Esophagus squamous epithelium (tissue), 5 donors: ENCODE measurements around the gene SPAAR. TPM values are rescaled to one million over a fixed set of nuclear protein-coding genes. Genes with fewer than 3 reads are reported as not detected.

ENCODE experiments used
- DNase-seq: peaks from one replicate; lab custom pipeline; 2025; lab: John Stamatoyannopoulos, UW
- H3K27ac ChIP-seq, 4 donors: fragments of 200-600 bp; sonication (generic); one replicate each; pipeline ENCODE4 v1.5.1; 2016 to 2019; ENCODE audit warnings: mild to moderate bottlenecking in 1 of 4
- H3K27me3 ChIP-seq, 4 donors: fragments of 200-600 bp; sonication (generic); 1 replicate in 3 of 4; 2 replicates in 1 of 4; pipeline versions ENCODE4 v1.5.1 to v1.6.0; 2017 to 2021; ENCODE audit warnings: antibody characterized with exemption in 1 of 4
- H3K36me3 ChIP-seq, 3 donors: fragments of 200-600 bp; sonication (generic); one replicate each; pipeline ENCODE4 v1.5.1; 2016 to 2019
- H3K4me1 ChIP-seq, 3 donors: fragments of 200-600 bp; sonication (generic); one replicate each; pipeline ENCODE4 v1.5.1; 2017 to 2019
- H3K4me3 ChIP-seq, 4 donors: fragments of 200-600 bp; sonication (generic); 1 replicate in 3 of 4; 2 replicates in 1 of 4; pipeline ENCODE4 v1.5.1; 2016 to 2019; ENCODE audit warnings: mild to moderate bottlenecking in 2 of 4, moderate library complexity in 1 of 4
- H3K9me3 ChIP-seq, 3 donors: fragments of 200-600 bp; sonication (generic); one replicate each; pipeline ENCODE4 v1.5.1; 2016 to 2019
- CTCF ChIP-seq, 6 experiments: fragments of 450-650 bp in 4 of 6; fragments of 200-600 bp in 2 of 6; sonication (generic) in 2 of 6; IDR thresholded peaks; one replicate each; pipeline ENCODE4 v1.5.1; 2016 to 2019; ENCODE audit warnings: antibody characterized with exemption in 6 of 6, mild to moderate bottlenecking in 4 of 6, moderate library complexity in 4 of 6
- POLR2A ChIP-seq, 4 donors: fragments of 450-650 bp; IDR thresholded peaks; one replicate each; pipeline ENCODE4 v1.6.1; 2017; ENCODE audit warnings: antibody characterized with exemption in 4 of 4, mild to moderate bottlenecking in 4 of 4, moderate library complexity in 3 of 4
- WGBS, 2 donors: methylation state at CpG; one replicate each; pipeline ENCODE4 v1.1.5; 2018; 5-methylcytosine and 5-hydroxymethylcytosine counted together
- intact Hi-C: fragments of 100-400 bp; cut with DNase I; formaldehyde crosslinking; loops from one replicate; pipeline ENCODE4 v1.15.0; 2022
- total RNA-seq, 4 donors: library from RNA; depleted of rRNA; stranded (reverse); fragments of >200 nt; gene quantifications; one replicate each; pipeline ENCODE4 v1.1.0, GENCODE V29; 2016
- donor health status: DM: yes; HTN: yes; CAD: no.

SPAAR gene
- 1 to 10 TPM in 1 of 4 donors, under 1 TPM in 1, not detected in 2; 0.22 to 1.1 TPM for total RNA-seq

GRCh38 chr9:35909274-35909673 is at the start of gene SPAAR:
Gene SPAAR, plus strand, starts transcription at chr9:35909490. Its CDS starts 974 bp downstream, at chr9:35910464.
- 65 to 80% methylated on average over 6 to 10 of the region's 11 CpGs for WGBS, 2 donors
- DNase-seq, result no peak
- H3K4me3 ChIP-seq, result peak within 1 kb of the TSS in 1 of 4 donors; percentile 56
- no peaks in the 10 kb centered on the region for H3K36me3 ChIP-seq
- peaks cover 0 to 5% (median 0%) of the 10 kb centered on the region in 4 donors for H3K27me3 ChIP-seq
- intact Hi-C loops, result no loop called here
- peaks cover 45 to 78% (median 58%) of the 10 kb centered on the region in 3 donors for H3K4me1 ChIP-seq
- TF ChIP-seq POLR2A (IDR thresholded peaks at IDR 0.05) (no peak), CTCF (IDR thresholded peaks at IDR 0.05) (no peak)
- no peaks in the 10 kb centered on the region for H3K9me3 ChIP-seq
- H3K27ac ChIP-seq, result peak within 1 kb of the TSS; percentile 69 to 95 (median 90)

- TF ChIP-seq POLR2A (IDR thresholded peaks at IDR 0.05) (no peak), CTCF (IDR thresholded peaks at IDR 0.05) (no peak)
- H3K4me1 ChIP-seq, result no peaks in the 10 kb centered on the region
- no peak overlapping the region for H3K27ac ChIP-seq
- WGBS, 2 donors, result 51 to 57% methylated on average over 3 of the region's 3 CpGs
- intact Hi-C loops, result no loop called here
- H3K27me3 ChIP-seq, result peaks cover 0 to 89% (median 0%) of the 10 kb centered on the region in 4 donors
- H3K4me3 ChIP-seq, result no peak overlapping the region
- no peak for DNase-seq
- no peaks in the 10 kb centered on the region for H3K36me3 ChIP-seq
- no peaks in the 10 kb centered on the region for H3K9me3 ChIP-seq
Measured at GRCh38 chr9:35859990-35860339, 49.3 kb upstream of the SPAAR start.

GRCh38 chr9:35861161-35861897 is 48.0 kb upstream of the SPAAR start:
- no peak for TF ChIP-seq POLR2A (IDR thresholded peaks at IDR 0.05)
- TF ChIP-seq CTCF (IDR thresholded peaks at IDR 0.05), result no peak
- 52 to 64% methylated on average over 11 to 12 of the region's 12 CpGs for WGBS, 2 donors
- DNase-seq, result no peak
- no peaks in the 10 kb centered on the region for H3K9me3 ChIP-seq
- peaks cover 0 to 86% (median 0%) of the 10 kb centered on the region in 4 donors for H3K27me3 ChIP-seq
- no peak overlapping the region for H3K27ac ChIP-seq
- no peak overlapping the region for H3K4me3 ChIP-seq
- H3K4me1 ChIP-seq, result no peaks in the 10 kb centered on the region
- no peaks in the 10 kb centered on the region for H3K36me3 ChIP-seq
- intact Hi-C loops, result no loop called here

- intact Hi-C loops, result no loop called here
- no peaks in the 10 kb centered on the region for H3K9me3 ChIP-seq
- WGBS, 2 donors, result 64 to 83% methylated on average over 2 to 4 of the region's 4 CpGs
- no peaks in the 10 kb centered on the region for H3K4me1 ChIP-seq
- no peak for DNase-seq
- H3K27me3 ChIP-seq, result peaks cover 0 to 87% (median 0%) of the 10 kb centered on the region in 4 donors
- no peak overlapping the region for H3K27ac ChIP-seq
- H3K4me3 ChIP-seq, result no peak overlapping the region
- H3K36me3 ChIP-seq, result no peaks in the 10 kb centered on the region
- TF ChIP-seq POLR2A (IDR thresholded peaks at IDR 0.05) (no peak), CTCF (IDR thresholded peaks at IDR 0.05) (no peak)
Measured at GRCh38 chr9:35862328-35862727, 47.0 kb upstream of the SPAAR start.

- no peaks in the 10 kb centered on the region for H3K36me3 ChIP-seq
- peaks cover 0 to 95% (median 0%) of the 10 kb centered on the region in 4 donors for H3K27me3 ChIP-seq
- intact Hi-C loops, result no loop called here
- no peak overlapping the region for H3K27ac ChIP-seq
- H3K4me1 ChIP-seq, result no peaks in the 10 kb centered on the region
- WGBS, 2 donors, result 33 to 91% methylated on average over 4 of the region's 8 CpGs
- no peak for DNase-seq
- H3K4me3 ChIP-seq, result no peak overlapping the region
- no peaks in the 10 kb centered on the region for H3K9me3 ChIP-seq
- no peak for TF ChIP-seq POLR2A (IDR thresholded peaks at IDR 0.05)
- no peak for TF ChIP-seq CTCF (IDR thresholded peaks at IDR 0.05)
Measured at GRCh38 chr9:35863583-35863982, 45.7 kb upstream of the SPAAR start.
